GM06990 (cell line): Measurements from ENCODE around the gene FA2H.
A peak's percentile ranks its signal among the peaks of the same experiment; 100 is the strongest.

Experiments
- DNase-seq: peaks from one replicate; pipeline ENCODE4 v3.0.0-alpha.2; 2011; ENCODE audit not compliant: insufficient read length; ENCODE audit errors: extremely low read depth
- H3K27me3 ChIP-seq: replicated peaks from 2 replicates; pipeline ENCODE4 v1.6.0; 2011; ENCODE audit warnings: low read length; ENCODE audit not compliant: control insufficient read depth, insufficient read depth
- H3K36me3 ChIP-seq: 2 replicates; pipeline ENCODE4 v1.5.1; 2011; ENCODE audit warnings: low read length; ENCODE audit not compliant: control insufficient read depth, insufficient read depth
- H3K4me3 ChIP-seq: replicated peaks from 2 replicates; pipeline ENCODE4 v1.5.1; 2011; ENCODE audit warnings: low read depth, mild to moderate bottlenecking, control low read depth, low read length
- CTCF ChIP-seq: IDR thresholded peaks from 2 replicates; pipeline ENCODE4 v1.5.1; 2011; ENCODE audit warnings: low read length, control low read depth, mild to moderate bottlenecking, inconsistent platforms; ENCODE audit not compliant: insufficient read depth, poor library complexity, severe bottlenecking

The FA2H gene

GRCh38 chr16:74695450-74696422 lies 78.9 kb downstream of the FA2H start:
- peak; percentile 71 for DNase-seq
- Histone ChIP-seq H3K27me3 (no peaks in the 10 kb centered on the region), H3K36me3 (peaks cover 8% of the 10 kb centered on the region), H3K4me3 (peak overlapping the region; percentile 47)
- no peak for TF ChIP-seq CTCF

DNA sequence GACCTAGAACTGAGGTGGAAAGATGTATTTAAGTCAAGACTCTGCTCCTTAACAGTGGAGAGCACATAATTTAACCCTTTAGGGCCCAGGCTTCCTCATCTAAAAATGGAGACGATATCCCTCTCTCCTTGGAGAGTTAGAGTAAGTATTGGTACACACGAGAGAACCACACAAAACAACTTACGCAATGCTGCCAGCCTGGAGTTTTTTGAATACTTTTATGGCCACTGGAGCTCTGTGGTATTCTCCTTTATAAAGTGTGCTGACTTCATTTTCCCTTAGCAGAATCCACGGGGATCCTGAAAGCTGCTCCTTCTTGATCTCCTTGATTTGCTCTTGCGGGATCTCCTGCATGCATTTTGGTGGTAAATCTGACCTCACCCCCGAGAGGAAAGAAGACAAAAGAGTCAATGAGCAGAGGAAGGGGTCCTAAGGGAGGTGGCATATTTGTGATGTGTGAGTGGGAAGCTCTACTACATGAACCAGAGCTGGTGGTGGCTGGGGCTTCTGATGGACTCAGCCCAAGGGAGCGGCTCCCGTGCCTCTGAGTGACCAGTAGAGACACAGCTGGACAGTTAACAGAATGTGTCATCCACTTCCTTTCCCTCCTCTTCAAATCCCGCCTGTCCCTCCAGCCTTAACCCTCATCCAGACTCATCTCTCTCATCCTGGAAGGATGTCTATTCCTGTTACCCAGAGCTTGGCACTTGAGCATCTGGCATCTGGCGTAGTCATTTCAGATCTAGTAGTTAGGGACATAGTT lies 83.3 kb downstream of the FA2H start:
- Histone ChIP-seq H3K36me3 (peaks cover 8% of the 10 kb centered on the region), H3K27me3 (no peaks in the 10 kb centered on the region), H3K4me3 (no peak overlapping the region)
- DNase-seq = no peak
- TF ChIP-seq CTCF = no peak

- TF ChIP-seq CTCF = no peak
Observed at GRCh38 chr16:74682556-74682955, 92.1 kb downstream of the FA2H start.

DNA sequence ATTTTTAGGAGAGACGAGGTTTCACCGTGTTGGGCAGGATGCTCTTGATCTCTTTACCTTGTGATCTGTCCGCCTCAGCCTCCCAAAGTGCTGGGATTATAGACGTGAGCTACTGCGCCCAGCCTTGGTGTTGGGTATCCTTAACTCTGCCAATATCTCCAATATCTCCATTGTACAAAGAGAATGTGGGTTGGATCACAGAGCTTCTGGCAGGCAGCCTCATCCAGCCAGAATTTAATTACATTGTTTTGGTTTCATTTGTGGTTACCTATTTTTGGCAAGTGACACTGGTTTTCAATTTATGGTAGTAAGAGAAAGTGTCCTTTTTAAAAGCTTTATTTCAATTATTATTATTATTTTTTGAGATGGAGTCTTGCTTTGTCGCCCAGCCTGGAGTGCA lies 93.9 kb downstream of the FA2H start:
- no peak for DNase-seq
- Histone ChIP-seq H3K27me3 (no peaks in the 10 kb centered on the region), H3K4me3 (no peak overlapping the region), H3K36me3 (peaks cover 10% of the 10 kb centered on the region)
- no peak for TF ChIP-seq CTCF

More at GRCh38 chr16:74682556-74682955, 92.1 kb downstream of the FA2H start:
- H3K4me3 ChIP-seq = no peak overlapping the region
- peaks cover 8% of the 10 kb centered on the region for H3K36me3 ChIP-seq
- H3K27me3 ChIP-seq = no peaks in the 10 kb centered on the region
- no peak for DNase-seq

DNA sequence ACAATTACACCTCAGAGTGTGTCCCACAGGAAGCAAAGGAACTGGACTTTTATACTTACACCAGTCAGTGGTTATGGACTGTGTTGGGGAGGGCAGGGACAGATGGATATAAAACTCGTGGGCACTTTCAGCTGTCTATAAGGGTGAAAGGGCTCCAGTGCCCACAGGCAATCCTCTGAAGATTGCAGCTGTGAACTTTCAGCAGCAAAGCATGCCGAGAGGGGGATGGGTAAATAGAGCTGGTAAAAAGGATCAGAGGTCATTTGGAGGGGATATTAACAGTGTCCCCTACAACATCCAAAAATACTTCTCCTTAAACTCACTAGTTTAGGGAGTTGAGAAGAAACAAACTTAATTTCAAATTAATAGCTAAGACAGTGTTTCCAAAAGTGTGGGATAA lies 94.6 kb downstream of the FA2H start:
- Histone ChIP-seq H3K4me3 (no peak overlapping the region), H3K27me3 (no peaks in the 10 kb centered on the region), H3K36me3 (peaks cover 10% of the 10 kb centered on the region)
- TF ChIP-seq CTCF = no peak
- DNase-seq = no peak
